NCI-H2107 treated with DMSO at 0.1 percent for 48 hours (cell line): ENCODE data around the gene TRIOBP.

Experiments used
- DNase-seq: peaks from one replicate; lab custom pipeline; 2025; ENCODE audit not compliant: unreplicated experiment; lab: John Stamatoyannopoulos, UW

The TRIOBP gene

DNA sequence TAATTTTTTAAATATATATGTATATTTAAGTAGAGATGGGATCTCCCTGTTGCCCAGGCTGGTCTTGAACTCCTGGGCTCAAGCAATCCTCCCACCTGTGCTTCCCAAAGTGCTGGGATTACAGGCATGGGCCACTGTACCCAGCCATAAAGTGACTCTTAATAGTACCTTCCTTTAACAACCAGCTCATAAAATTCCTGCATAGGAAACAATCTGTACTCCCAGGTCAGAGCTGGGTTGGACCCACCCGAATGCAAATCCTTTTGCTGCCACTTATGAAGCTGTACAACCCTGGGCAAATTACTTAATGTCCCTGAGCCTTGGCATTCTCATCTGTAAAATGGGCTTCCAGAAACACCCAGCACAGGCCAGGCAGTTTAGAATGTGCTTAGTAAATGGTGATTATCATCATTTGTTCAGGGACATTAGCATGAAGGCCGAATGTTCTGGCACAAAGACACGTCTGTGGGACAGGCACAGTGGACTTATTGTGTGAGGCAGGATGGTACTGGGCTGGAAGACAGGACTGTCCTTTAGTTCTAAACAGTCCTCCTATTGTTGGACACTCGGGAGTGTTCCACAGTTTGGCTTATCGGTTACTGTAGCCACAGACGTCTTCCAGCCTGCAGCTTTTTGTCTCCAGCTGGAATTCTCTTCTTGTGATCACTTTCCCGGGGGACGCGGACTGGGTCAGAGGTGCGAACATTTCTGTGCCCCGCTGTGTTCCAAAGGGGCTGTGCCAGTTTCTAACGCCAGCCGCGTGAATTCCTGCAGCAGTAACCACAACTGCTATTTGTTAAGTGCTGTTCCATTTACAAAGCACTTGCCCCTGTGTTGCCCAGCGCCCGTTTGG lies 32.4 kb upstream of the TRIOBP start:
- no peak for DNase-seq

DNA sequence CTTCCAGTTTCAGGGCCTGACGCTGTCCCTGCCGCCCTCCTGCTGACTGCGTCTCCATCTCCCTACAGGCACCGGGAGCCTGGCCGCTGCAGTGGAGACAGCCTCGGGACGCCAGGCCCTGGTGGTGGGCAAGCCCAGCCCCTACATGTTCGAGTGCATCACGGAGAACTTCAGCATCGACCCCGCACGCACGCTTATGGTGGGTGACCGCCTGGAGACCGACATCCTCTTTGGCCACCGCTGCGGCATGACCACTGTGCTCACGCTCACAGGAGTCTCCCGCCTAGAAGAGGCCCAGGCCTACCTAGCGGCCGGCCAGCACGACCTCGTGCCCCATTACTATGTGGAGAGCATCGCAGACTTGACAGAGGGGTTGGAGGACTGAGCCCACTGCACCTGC lies 31.4 kb upstream of the TRIOBP start:
- no peak for DNase-seq

DNA sequence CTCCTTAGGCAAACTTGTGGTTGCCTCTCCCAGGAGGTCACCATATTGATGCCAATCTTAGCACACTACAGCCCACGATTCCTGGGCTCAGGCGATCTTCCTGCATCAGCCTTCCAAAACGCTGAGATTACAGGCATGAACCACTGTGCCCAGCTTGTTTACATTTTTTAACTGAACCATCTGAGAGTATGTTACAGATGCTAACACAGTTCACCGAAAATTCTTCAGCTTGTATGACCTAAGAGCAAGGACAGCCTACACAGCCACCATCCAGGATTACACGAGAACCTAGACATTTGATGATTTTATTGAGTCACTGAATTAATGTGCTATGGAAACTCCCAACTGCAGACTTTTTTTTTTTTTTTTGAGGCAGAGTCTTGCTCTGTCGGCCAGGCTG lies 27.3 kb upstream of the TRIOBP start:
- DNase-seq: no peak

DNA sequence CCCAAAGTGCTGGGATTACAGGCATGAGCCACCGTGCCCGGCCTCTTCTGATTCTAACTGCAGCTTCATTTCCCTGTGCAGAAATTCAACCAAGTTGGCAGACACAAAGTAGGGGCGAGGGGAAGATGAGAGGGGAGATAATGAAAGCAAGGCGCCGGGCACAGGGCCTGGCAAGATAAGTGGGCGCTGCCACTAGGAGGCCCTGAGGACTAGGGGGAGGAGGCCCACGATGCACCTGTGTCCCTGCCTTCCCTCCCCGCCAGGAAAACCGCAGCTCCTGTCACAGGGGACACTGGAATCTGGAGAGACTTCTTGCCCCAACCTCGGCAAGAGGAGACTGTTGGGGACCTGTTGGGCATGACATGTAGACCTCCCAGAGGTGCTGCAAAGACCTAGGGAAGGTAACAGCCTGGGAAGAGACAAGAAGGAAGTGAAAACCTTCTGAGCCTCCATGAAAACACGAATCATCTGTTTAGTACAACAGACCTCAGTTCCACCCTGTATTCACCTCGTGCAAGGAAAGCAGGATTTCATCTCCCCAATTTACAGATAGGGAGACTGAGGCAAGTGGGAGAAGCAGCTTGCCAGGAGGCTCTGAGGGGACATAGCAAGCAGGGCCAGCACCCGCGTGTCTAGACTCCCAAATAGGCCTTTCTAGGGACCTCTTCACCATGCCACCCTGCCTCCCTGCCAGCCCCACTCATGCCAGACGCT lies 24.5 kb upstream of the TRIOBP start:
- no peak for DNase-seq

DNA sequence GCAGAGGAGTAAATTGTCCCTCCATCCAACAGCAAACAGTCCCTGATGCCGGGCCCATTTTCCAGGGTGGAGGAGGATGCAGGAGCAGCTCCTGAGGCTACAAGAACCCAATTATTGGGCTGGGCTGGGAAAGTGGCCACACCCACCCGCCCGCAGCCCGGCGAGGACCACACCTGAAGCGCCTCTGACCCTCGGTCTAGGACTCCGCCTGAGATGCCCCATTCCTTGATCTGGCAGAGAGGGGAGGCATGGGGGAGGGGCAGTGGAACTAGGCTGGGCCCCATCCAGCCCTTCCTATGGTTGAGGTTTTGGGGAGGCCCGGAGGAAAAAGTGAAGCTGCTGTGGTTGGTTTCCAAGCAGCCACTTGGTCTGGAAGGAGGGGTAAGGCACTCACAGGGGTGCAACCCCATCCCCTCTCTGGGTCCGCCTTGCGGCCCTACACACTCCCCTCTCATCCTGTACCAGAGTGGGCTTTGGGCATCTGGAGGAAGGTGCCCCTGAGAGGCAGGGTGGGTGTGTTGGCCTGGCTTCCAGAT lies 23.9 kb upstream of the TRIOBP start:
- no peak for DNase-seq

DNA sequence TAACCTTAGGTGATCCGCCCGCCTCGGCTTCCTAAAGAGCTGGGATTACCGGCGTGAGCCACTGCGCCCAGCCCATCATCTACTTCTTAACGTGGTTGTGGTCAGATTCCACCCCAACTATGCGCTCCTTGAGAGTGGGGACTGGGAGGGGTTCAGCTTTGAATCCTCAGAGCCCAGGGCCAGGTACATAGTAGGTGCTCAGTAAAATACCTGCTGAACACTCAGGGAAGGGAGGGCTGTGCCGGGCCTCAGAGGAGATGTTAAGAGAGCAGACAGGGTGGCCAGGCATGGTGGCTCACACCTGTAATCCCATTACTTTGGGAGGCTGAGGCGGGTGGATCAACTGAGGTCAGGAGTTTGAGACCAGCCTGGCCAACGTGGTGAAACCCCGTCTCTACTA lies 22.6 kb upstream of the TRIOBP start:
- DNase-seq: no peak

DNA sequence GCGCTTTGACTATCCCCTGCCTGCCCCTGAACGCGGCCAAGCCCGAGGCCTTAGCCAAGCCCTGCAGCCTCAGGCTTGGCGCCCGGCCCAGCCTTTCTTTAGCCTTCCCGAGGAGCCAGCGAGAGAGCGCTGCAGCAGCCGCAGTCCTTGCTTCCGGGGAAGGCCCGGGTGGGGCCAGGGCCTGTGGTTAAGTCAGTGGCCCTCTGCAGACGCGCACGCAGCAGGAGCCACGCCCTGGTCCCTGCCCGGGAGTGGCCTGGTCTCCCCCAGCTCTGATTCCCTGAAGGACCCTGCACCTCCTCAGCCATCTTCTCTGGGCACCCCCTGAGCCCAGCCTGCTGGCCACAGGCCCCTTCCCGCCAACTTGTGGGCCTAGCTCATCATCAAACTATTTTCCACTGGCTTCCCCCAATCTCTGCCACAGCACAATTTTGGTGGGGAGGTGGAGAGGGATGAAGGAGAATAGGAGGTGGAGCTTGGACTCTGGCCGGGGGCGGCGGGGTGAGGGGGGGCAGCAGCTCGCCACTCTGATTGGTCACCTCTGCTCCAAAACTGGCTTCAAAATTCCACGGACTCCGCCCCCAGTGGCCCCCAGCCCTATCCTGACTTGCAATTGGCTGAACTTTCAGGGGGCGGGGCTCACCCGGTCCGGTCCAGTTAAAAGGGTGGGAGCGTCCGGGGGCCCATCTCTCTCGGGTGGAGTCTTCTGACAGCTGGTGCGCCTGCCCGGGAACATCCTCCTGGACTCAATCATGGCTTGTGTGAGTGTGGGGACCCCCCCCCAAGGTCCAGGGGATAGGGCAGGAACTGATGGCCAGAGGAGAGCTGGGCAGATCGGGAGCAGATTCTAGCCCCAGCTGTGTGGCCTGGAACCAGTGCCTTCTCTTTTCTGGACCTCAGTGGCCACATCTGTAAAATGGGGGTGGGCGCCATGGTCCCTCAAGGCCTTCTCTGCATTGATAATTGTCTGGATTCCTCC lies 21.6 kb upstream of the TRIOBP start, which contains the start of gene LGALS1:
Gene LGALS1 (plus strand): TSS at position 686 of the 979 bp plus-strand sequence. CDS start 67 bp downstream, at position 753.
- no peak for DNase-seq

DNA sequence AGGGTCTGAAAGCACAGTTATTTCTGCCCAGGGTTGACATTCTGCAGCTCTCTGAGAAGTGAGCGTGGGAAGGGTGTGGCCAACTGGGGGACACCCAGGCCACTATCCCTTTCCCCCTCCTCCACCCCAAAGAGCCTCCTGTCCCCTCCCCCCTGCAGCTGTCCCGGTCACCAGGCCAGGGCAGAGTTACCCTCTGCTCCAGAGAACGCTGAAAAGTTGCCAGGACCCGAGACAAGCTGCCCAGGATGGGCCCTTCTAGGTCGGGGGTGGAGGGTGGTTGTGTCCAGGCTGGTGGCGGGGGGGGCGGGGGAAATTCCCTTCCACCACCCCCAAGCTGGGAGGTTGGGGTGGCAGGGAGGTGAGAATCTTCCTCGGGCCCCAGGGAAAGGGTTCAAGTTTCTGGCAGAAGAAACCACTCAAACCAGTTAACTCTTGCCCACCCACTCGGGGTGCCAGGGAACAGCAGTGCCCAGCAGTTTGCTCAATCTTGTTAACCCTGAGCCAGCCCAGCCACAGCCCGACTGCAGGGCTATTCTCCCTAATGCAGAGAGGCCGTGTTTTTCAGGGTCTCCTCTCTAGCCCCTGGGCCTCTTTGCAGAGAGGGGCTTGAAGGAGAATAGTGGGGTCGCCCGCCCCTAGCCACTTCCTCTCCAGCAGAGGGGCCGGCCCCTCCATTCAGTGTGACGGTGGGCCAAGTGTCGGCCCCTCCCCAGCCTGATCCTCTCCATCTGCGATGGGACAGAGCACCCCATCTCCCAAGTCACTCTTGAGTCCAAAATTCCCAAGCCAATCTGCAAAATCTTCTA lies 20.7 kb upstream of the TRIOBP start:
- DNase-seq: no peak

DNA sequence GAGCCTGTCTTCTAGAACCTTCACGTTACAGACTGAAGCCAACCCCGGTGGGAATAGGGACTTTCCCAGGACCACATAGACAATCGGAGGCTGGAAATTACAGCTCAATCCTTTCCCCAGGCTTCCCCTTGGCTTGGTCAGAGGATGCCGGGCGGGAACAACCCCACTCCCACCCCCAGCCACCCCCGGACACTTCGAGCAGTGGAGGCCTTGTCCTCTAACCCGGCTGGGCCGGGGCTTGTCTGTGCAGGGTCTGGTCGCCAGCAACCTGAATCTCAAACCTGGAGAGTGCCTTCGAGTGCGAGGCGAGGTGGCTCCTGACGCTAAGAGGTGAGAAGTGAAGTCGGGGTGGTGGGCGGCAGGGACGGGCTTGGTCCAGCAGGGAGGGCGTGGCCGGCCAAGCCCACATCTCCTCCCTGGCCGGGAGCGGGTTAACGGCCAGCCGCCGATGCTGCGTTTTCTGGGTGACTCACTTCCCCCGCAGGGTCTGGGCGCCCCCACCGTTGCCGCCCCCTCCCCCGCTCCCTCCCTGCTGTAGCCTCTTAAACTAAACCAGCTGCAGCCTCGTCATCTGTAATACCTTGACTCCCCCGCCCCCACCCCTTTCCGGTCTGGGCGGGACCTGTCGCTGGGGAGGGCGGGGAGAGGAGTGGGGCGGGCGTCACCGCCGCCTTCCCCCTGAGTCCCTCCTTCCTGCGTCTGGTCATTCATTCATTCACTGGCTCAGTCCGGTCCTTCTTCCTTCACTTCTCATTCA lies 19.9 kb upstream of the TRIOBP start:
- DNase-seq: no peak

DNA sequence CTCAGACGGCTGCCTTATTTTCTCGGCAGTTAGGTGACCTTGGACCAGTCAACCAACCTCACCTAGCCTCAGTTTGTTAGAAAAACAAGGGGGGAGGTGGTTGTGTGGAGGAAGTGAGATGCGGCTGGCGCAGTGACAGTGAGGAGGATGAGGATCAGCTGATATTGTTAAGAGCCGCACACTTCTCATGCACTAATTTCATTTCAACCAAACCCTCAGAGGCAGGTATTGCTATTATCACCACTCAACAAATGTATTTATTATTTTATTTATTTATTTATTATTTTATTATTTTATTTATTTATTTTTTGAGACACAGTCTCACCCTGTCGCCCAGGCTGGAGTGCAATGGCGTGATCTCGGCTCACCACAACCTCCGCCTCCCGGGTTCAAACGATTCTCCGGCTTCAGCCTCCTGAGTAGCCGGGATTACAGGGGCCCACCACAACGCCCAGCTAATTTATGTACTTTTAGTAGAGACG lies 19.3 kb upstream of the TRIOBP start:
- DNase-seq: no peak

DNA sequence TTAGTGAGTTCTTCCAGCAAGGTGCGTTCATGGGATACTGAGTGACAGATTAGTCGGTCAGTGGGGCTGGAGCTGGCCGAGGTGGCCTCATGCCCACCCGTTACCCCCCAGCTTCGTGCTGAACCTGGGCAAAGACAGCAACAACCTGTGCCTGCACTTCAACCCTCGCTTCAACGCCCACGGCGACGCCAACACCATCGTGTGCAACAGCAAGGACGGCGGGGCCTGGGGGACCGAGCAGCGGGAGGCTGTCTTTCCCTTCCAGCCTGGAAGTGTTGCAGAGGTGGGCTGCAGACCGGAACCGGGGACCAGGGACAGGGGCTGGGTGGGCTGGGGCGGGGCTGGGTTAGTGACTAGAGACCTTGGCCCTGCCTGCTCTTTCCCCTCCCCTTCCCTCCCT lies 18.5 kb upstream of the TRIOBP start:
- DNase-seq: no peak

DNA sequence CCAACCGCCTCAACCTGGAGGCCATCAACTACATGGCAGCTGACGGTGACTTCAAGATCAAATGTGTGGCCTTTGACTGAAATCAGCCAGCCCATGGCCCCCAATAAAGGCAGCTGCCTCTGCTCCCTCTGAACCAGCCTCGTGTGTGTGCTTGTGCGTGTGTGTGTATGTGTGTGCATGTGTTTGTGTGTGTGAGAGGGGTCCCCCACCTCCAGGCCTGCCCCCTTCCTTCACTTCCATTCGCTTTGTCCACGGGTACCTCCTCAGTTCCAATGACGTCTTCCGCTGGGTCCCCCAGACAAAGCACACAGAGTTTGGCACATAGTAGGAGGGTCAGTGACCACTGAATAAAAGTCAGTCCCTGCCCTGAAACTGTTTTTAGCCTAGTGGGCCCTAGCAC lies 17.2 kb upstream of the TRIOBP start:
- DNase-seq: no peak

DNA sequence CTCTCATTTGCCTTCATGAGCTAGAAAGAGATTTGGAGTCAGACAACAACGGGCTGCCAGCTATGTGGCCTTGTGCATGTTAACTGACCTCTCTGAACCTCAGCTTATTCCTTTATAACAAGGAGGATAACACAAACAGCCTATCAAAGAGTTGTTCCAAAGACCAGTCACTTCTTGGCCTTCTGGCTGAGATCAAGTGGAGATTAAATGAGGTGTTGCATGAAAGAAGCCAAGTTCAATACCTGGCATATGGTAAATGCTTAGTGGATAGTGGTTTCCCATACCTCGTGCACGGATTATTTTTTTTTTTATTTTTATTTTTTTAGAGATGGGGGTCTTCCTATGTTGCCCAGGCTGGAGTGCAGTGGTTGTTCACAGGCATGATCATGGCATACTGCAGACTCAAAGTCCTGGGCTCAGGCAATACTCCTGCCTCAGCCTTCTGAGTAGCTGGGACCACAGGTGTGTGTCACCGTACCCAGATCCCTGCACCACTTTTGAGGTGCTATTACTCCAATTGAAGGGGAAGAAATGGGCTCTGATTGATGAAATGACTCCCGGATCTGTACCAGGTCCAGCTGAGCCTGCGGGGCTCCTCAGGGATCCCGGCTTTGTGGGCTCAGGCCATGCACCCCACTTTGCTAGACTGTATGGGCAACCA lies 16.5 kb upstream of the TRIOBP start:
- no peak for DNase-seq

DNA sequence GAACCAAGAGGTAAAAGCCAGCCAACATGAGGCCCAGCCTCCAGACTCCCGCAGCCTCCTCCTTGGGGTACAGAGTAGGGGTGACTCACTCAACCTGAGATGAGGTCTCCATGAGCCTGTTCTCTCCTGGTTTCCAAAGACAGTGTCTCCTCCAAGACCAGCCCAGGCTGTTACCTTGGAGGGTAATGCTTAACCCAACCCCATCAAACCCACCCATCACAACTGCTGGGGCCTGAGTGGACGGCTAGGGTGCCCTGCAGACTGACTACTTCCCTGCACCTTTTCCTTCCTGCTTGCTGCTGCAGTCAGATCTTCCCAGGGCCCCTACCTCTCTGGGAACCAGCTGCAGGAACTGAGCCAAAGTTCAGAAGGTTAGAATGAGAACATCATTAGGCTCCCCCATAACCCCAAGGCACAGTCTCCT lies 15.8 kb upstream of the TRIOBP start:
- DNase-seq: no peak

DNA sequence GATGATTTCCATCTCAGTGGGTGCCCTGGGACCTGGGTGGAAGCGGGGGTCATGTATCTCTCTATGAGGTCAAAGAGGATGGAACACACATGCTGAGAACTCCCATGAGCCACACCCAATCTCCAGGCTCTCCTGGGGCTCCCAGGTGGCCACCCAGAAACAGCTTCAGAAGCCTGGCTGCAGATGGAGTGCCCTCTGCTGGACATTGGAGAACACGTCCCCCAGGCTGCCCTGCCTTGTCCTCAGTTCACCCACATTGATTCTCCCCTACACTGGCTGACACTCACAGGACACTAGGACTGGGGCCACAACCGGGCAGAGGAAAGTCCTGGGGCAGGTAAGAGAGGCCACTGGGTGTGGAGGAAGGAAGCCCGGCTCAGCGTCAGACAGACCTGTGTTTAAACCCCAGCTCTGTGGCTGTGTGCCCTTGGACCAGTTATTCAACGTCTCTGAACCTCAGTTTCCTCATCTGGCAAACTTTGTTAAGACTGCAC lies 15.2 kb upstream of the TRIOBP start:
- DNase-seq: no peak

DNA sequence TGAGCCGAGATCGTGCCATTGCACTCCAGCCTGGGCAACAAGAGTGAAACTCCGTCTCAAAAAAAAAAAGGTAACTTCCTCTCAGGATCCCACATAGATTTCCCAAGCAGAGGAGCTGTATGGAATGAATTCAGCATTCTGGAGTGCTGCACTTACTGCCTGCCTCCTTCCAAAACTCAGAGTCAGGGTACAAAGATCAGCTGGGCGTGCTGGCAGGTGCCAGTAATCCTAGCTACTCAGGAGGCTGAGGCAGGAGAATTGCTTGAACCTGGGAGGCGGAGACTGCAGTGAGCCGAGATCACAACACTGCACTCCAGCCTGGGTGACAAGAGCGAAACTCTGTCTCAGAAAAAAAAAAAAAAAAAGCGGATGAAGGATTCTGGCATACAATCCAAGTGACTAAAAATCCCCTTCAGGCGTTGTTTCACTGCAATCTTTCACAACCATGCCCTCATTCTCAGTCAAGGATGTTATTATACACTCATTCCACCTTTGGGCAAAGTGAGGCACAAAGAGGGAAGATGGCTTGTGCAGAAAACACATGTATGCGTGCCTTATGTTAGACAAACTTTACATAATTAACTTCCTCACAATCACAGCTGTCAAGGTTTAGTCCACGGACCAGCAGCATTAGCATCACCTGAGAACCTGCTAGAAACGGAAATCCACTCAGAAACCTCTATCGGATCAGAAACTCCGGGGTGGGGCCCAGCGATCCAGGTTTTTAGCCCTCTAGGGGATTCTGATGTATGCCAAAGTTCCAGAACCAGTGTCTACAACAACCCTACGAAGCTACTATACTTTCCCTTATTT lies 11.8 kb upstream of the TRIOBP start:
- no peak for DNase-seq
